HCT116 (cell line): ENCODE measurements around the gene KANK3. TPM values are rescaled to one million over a fixed set of nuclear protein-coding genes. Genes with fewer than 3 reads are reported as not detected.
A peak's percentile ranks its signal among the peaks of the same experiment; 100 is the strongest.

ENCODE experiments used
- ATAC-seq: fragments of 200-7000 bp; cut with Tn5 transposase; 2 replicates; pipeline ENCODE4 v1.9.1; 2020; ENCODE audit warnings: mild to moderate bottlenecking, moderate library complexity
- BruUV-seq: library from RNA; stranded (reverse); fragments of 400-500 nt; replicated peaks from 2 replicates; lab custom pipeline; 2021; lab: Mats Ljungman, UMichigan
- CTCF ChIA-PET: fragments of 300-600 bp; sonication (Branson Sonifier 250); formaldehyde crosslinking; loops from one replicate; lab custom pipeline; 2021; ENCODE audit warnings: antibody characterized with exemption; lab: Charles Lee
- POLR2A ChIA-PET: fragments of 300-600, 350-600 bp; sonication (Branson Sonifier 250); formaldehyde crosslinking; loops from one replicate; lab custom pipeline; 2021; ENCODE audit warnings: antibody characterized with exemption; lab: Charles Lee
- RAD21 ChIA-PET, 2 experiments: fragments of 300-600 bp; sonication (Branson Sonifier 250); formaldehyde crosslinking; loops; one replicate each; lab custom pipeline; 2023; ENCODE audit warnings: low total read pairs in 2 of 2; ENCODE audit not compliant: uncharacterized antibody in 2 of 2, unreplicated experiment in 2 of 2, low non-redundant PET in 1 of 2; lab: Charles Lee
- DNase-seq: peaks from one replicate; pipeline ENCODE4 v3.0.0-alpha.2; 2010; ENCODE audit warnings: low read depth, low spot score
- H2AFZ ChIP-seq: fragments of 200-600 bp; shearing (Covaris generic), sonication (generic); 2 replicates; pipeline ENCODE4 v1.6.1; 2017; ENCODE audit warnings: low read depth, mixed run types, mixed read lengths, antibody characterized with exemption, low read length; ENCODE audit not compliant: poor library complexity, severe bottlenecking
- H3K27ac ChIP-seq: 2 replicates; pipeline ENCODE4 v1.5.1; 2012; ENCODE audit warnings: low read depth, low read length
- H3K27me3 ChIP-seq: fragments of 200-600 bp; sonication (generic); 2 replicates; pipeline ENCODE4 v1.6.1; 2016; ENCODE audit warnings: mixed run types, low read length, mixed read lengths; ENCODE audit not compliant: insufficient read depth
- H3K36me3 ChIP-seq, 2 experiments: fragments of 200-500 bp in 1 of 2; fragments of 200-600 bp in 1 of 2; sonication (Bioruptor generic) in 1 of 2; sonication (generic) in 1 of 2; 2 replicates each; pipeline versions ENCODE4 v1.5.1 to v1.6.1; 2014 to 2016; ENCODE audit warnings: low read length in 2 of 2, inconsistent platforms in 1 of 2, mixed read lengths in 1 of 2, mixed run types in 1 of 2; ENCODE audit not compliant: insufficient read depth in 2 of 2, control insufficient read depth in 1 of 2
- H3K4me1 ChIP-seq, 2 experiments: fragments of 200-600 bp in 1 of 2; sonication (generic) in 1 of 2; 2 replicates each; pipeline versions ENCODE4 v1.5.1 to v1.6.1; 2012 to 2017; ENCODE audit warnings: low read length in 2 of 2, inconsistent platforms in 1 of 2, mild to moderate bottlenecking in 1 of 2, mixed read lengths in 1 of 2, mixed run types in 1 of 2, moderate library complexity in 1 of 2; ENCODE audit not compliant: insufficient read depth in 2 of 2, control insufficient read depth in 1 of 2
- H3K4me2 ChIP-seq: fragments of 200-600 bp; sonication (generic); 2 replicates; pipeline ENCODE4 v1.6.1; 2017; ENCODE audit warnings: mixed run types, low read length, mixed read lengths
- H3K4me3 ChIP-seq, 2 experiments: fragments of 200-600 bp in 1 of 2; sonication (generic) in 1 of 2; replicated peaks in 1 of 2; 2 replicates each; pipeline ENCODE4 v1.5.1; 2011 to 2016; ENCODE audit warnings: low read length in 2 of 2, control low read depth in 1 of 2, low read depth in 1 of 2, mild to moderate bottlenecking in 1 of 2, mixed read lengths in 1 of 2, mixed run types in 1 of 2
- H3K79me2 ChIP-seq: fragments of 200-600 bp; sonication (generic); 2 replicates; pipeline ENCODE4 v1.6.1; 2017; ENCODE audit warnings: mild to moderate bottlenecking, mixed run types, low read length, moderate library complexity, mixed read lengths; ENCODE audit not compliant: insufficient read depth
- H3K9ac ChIP-seq: fragments of 200-600 bp; sonication (generic); 2 replicates; pipeline ENCODE4 v1.6.1; 2016; ENCODE audit warnings: low read length, mixed read lengths
- H3K9me2 ChIP-seq: fragments of 200-600 bp; sonication (generic), shearing (Covaris generic); 2 replicates; pipeline ENCODE4 v1.6.1; 2017; ENCODE audit warnings: mixed run types, mild to moderate bottlenecking, moderate library complexity; ENCODE audit not compliant: insufficient read depth
- H3K9me3 ChIP-seq, 2 experiments: fragments of 200-500 bp in 1 of 2; fragments of 200-600 bp in 1 of 2; sonication (Bioruptor generic) in 1 of 2; sonication (generic) in 1 of 2; 2 replicates each; pipeline ENCODE4 v1.6.1; 2014 to 2017; ENCODE audit warnings: low read length in 2 of 2, mixed read lengths in 2 of 2, inconsistent platforms in 1 of 2, low read depth in 1 of 2, mild to moderate bottlenecking in 1 of 2, mixed run types in 1 of 2, moderate library complexity in 1 of 2; ENCODE audit not compliant: control insufficient read depth in 1 of 2, insufficient read depth in 1 of 2
- H4K20me1 ChIP-seq: fragments of 200-600 bp; sonication (generic), shearing (Covaris generic); 2 replicates; pipeline ENCODE4 v1.6.1; 2017; ENCODE audit warnings: mixed run types, mild to moderate bottlenecking, moderate library complexity; ENCODE audit not compliant: insufficient read depth
- EZH2phosphoT487 ChIP-seq: fragments of 200-600 bp; IDR thresholded peaks from 2 replicates; pipeline ENCODE4 v1.6.1; 2018; ENCODE audit warnings: antibody characterized with exemption, borderline replicate concordance
- POLR2A ChIP-seq: IDR thresholded peaks from 2 replicates; pipeline ENCODE4 v1.7.0; 2011; ENCODE audit warnings: borderline replicate concordance; ENCODE audit not compliant: insufficient read depth, insufficient read length; ENCODE audit errors: extremely low read depth
- POLR2AphosphoS5 ChIP-seq: IDR thresholded peaks from 2 replicates; pipeline ENCODE4 v1.6.1; 2011; ENCODE audit warnings: mild to moderate bottlenecking, low read depth, low read length, moderate library complexity
- SIN3A ChIP-seq: IDR thresholded peaks from 2 replicates; pipeline ENCODE4 v1.6.1; 2012; ENCODE audit warnings: low read depth
- YY1 ChIP-seq: IDR thresholded peaks from 2 replicates; pipeline ENCODE4 v1.6.1; 2011; ENCODE audit warnings: low read length, low read depth, moderate library complexity, mild to moderate bottlenecking; ENCODE audit not compliant: insufficient replicate concordance; ENCODE audit errors: extremely low read depth
- ZBTB33 ChIP-seq: IDR thresholded peaks from 2 replicates; pipeline ENCODE4 v1.6.1; 2011; ENCODE audit warnings: mild to moderate bottlenecking, low read length, moderate library complexity; ENCODE audit not compliant: insufficient replicate concordance; ENCODE audit errors: extremely low read depth
- intact Hi-C: fragments of 100-400 bp; cut with micrococcal nuclease; formaldehyde crosslinking; loops from 2 replicates; pipeline ENCODE4 v1.10.0; 2022
- total RNA-seq: library from RNA; stranded (reverse); gene quantifications from one replicate; pipeline ENCODE4 v1.2.1, GENCODE V29; 2021; ENCODE audit not compliant: unreplicated experiment
- TF ChIP-seq, protein P1 (sequence below): IDR thresholded peaks from 2 replicates; pipeline ENCODE4 v1.6.1; 2012
- TF ChIP-seq, protein P2 (sequence below), 3 experiments: fragments of 200-600 bp in 1 of 3; sonication (generic) in 1 of 3; IDR thresholded peaks in 2 of 3; conservative IDR thresholded peaks in 1 of 3; 2 replicates each; pipeline ENCODE4 v1.5.1; 2012 to 2017; ENCODE audit warnings: low read depth in 2 of 3, low read length in 2 of 3, antibody characterized with exemption in 1 of 3, borderline replicate concordance in 1 of 3, control low read depth in 1 of 3, mild to moderate bottlenecking in 1 of 3, mixed read lengths in 1 of 3, mixed run types in 1 of 3, moderate library complexity in 1 of 3; ENCODE audit not compliant: insufficient read depth in 1 of 3

The KANK3 gene
- total RNA-seq, 1 experiment from 2014 or later: 21.7 TPM

- BruUV-seq: no TSS peak
- peak overlapping the region; percentile 32 for H2AFZ ChIP-seq
- H3K36me3 ChIP-seq: no peaks in the 10 kb centered on the region
- DNase-seq: no peak
- ChIA-PET POLR2A (interaction anchor here (0.7 to 4.5 kb wide), 3 partner anchors 14 to 239 kb away, joined by 4 to 37 read pairs (median 6); partner anchors contain the start of genes NDUFA7, RPS28 and ZNF414), RAD21 (interaction anchor here in 1 of 2 experiments (0.6 kb wide), 1 partner anchor 245 kb away, joined by 3 read pairs; no protein-coding TSS in a partner anchor), CTCF (interaction anchor here (0.9 to 3.5 kb wide), 10 partner anchors 8 to 392 kb away, joined by 3 to 21 read pairs (median 4); partner anchors contain the start of gene TIMM44)
- H3K9me3 ChIP-seq: no peaks in the 10 kb centered on the region
- peak; percentile 42 for ATAC-seq
- no peaks in the 10 kb centered on the region for H3K9me2 ChIP-seq
- H3K4me3 ChIP-seq: peak overlapping the region; percentile 40 to 82
- TF ChIP-seq POLR2AphosphoS5 (peak; percentile 49; the same call in 1 of the 2 replicates), EZH2phosphoT487 (no peak)
- H4K20me1 ChIP-seq: no peaks in the 10 kb centered on the region
- H3K4me2 ChIP-seq: peak overlapping the region; percentile 97
- no peaks in the 10 kb centered on the region for H3K27me3 ChIP-seq
- H3K27ac ChIP-seq: peak overlapping the region; percentile 100
- H3K9ac ChIP-seq: peak overlapping the region; percentile 90
- peaks cover 15% of the 10 kb centered on the region for H3K79me2 ChIP-seq
- peaks cover 18 to 31% of the 10 kb centered on the region in 2 experiments for H3K4me1 ChIP-seq
- intact Hi-C loops: loop anchor here (10.0 kb wide), 1 partner anchor 181 kb away; no protein-coding TSS in a partner anchor
Measured at GRCh38 chr19:8336072-8336569, 6.9 kb downstream of the KANK3 start.

- Histone ChIP-seq H3K27me3 (no peaks in the 10 kb centered on the region), H3K36me3 (no peaks in the 10 kb centered on the region), H4K20me1 (no peaks in the 10 kb centered on the region), H3K9me3 (no peaks in the 10 kb centered on the region), H2AFZ (peak overlapping the region; percentile 32), H3K79me2 (peaks cover 15% of the 10 kb centered on the region), H3K27ac (peak overlapping the region; percentile 100), H3K4me3 (peak overlapping the region; percentile 40 to 82), H3K4me2 (peak overlapping the region; percentile 97)
- POLR2A ChIA-PET: interaction anchor here (0.6 to 4.5 kb wide), 9 partner anchors 8 to 178 kb away, joined by 3 to 37 read pairs (median 4); partner anchors contain the start of genes HNRNPM, KANK3, NDUFA7 and RAB11B
- no peak for DNase-seq
- intact Hi-C loops: loop anchor here (10.0 kb wide), 1 partner anchor 181 kb away; no protein-coding TSS in a partner anchor
- TF ChIP-seq SIN3A (no peak), POLR2AphosphoS5 (peak; percentile 2; the same call in 1 of the 2 replicates), YY1 (no peak), POLR2A (no peak), ZBTB33 (no peak)
- TF ChIP-seq, protein P1, sequence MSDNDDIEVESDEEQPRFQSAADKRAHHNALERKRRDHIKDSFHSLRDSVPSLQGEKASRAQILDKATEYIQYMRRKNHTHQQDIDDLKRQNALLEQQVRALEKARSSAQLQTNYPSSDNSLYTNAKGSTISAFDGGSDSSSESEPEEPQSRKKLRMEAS: no peak; the same call in 1 of the 2 replicates
- TF ChIP-seq, protein P2, sequence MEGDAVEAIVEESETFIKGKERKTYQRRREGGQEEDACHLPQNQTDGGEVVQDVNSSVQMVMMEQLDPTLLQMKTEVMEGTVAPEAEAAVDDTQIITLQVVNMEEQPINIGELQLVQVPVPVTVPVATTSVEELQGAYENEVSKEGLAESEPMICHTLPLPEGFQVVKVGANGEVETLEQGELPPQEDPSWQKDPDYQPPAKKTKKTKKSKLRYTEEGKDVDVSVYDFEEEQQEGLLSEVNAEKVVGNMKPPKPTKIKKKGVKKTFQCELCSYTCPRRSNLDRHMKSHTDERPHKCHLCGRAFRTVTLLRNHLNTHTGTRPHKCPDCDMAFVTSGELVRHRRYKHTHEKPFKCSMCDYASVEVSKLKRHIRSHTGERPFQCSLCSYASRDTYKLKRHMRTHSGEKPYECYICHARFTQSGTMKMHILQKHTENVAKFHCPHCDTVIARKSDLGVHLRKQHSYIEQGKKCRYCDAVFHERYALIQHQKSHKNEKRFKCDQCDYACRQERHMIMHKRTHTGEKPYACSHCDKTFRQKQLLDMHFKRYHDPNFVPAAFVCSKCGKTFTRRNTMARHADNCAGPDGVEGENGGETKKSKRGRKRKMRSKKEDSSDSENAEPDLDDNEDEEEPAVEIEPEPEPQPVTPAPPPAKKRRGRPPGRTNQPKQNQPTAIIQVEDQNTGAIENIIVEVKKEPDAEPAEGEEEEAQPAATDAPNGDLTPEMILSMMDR (IDR thresholded peaks at IDR 0.05 in 2 of 3, conservative IDR thresholded peaks at IDR 0.05 in 1 of 3; ENCODE audit: borderline replicate concordance in 1 of 3, insufficient read depth in 1 of 3, low read depth in 2 of 3, low read length in 2 of 3): peak in 2 of 3 experiments; percentile 58 to 59; a peak in 4 of 6 replicates
- TF ChIP-seq, all 23 proteins: peak for 2
- ChIA-PET RAD21 (interaction anchor here (0.6 to 0.8 kb wide), 3 partner anchors 19 to 318 kb away, joined by 3 read pairs; no protein-coding TSS in a partner anchor), CTCF (interaction anchor here (0.9 to 3.5 kb wide), 16 partner anchors 9 to 415 kb away, joined by 3 to 21 read pairs (median 4); partner anchors contain the start of genes SNAPC2 and TIMM44)
- no peaks in the 10 kb centered on the region for H3K9me2 ChIP-seq
- H3K9ac ChIP-seq: peak overlapping the region; percentile 90
- ATAC-seq: peak; percentile 75
- BruUV-seq: no TSS peak
- peaks cover 18 to 31% of the 10 kb centered on the region in 2 experiments for H3K4me1 ChIP-seq
Measured at GRCh38 chr19:8335343-8336071, 7.6 kb downstream of the KANK3 start.
